HG03139 (cell line): Measurements from ENCODE around the gene INHBC.
"Not testable (repeated sequence)": the region's sequence is repeated elsewhere in the genome, so short reads cannot be mapped to it uniquely, and the experiment has no call there.

Experiments used
- ATAC-seq: cut with Tn5 transposase; IDR thresholded peaks from one replicate; pipeline ENCODE4 v1.9.1; 2021; ENCODE audit not compliant: unreplicated experiment

INHBC gene

DNA sequence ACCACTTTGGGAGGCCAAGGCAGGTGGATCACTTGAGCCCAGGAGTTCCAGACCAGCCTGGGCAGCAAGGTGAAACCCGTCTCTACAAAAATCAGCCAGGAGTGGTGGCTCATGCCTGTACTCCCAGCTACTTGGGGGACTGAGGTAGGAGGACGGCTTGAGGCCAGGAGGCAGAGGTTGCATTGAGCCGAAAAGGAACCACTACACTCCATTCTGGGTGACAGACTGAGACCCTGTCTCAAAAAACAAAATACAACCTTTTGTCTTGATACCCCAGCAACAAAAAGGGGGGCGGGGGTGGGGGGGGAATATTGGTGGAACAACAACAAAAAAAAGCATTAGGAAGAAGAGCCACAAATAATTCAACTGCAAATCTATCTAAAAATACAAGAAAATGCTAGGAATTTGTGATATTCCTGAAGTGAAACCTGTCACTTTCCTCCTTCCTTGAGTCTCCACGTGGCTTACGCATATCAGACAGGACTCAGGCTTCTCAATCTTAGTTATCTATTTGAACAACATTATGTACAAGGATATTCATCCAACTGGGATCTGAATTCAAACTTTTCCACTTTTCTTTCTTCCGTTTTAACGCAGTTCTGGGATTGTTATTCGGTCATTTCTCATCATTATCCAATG lies 5.0 kb upstream of the INHBC start:
- no peak for ATAC-seq

GRCh38 chr12:57430112-57430930 lies 4.3 kb upstream of the INHBC start:
- ATAC-seq = peak; percentile 45

GRCh38 chr12:57430931-57431566 lies 3.5 kb upstream of the INHBC start, which contains the start of gene R3HDM2:
TSS of gene R3HDM2 (minus strand) at chr12:57431043. CDS start at chr12:57310428, 120,615 bp downstream.
- ATAC-seq = peak; percentile 88

GRCh38 chr12:57431654-57432188 lies 2.9 kb upstream of the INHBC start:
- no peak for ATAC-seq

DNA sequence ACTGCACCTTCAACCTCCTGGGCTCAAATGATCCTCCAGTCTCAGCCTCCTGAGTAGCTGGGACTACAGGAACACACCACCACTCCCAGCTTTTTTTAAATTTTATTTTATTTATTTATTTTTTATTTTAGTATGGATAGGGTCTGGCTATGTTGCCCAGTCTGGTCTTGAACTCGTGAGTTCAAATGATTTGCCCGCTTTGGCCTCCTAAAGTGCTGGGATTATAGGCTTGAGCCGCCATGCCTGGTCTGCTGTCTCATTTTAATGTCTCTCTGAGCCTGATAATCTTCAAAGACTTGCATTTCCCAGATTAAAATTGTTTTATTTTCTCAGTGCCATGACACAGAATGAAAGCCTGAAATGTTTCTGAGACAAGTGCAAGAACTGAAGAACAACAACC lies 1.2 kb upstream of the INHBC start:
- ATAC-seq = no peak

DNA sequence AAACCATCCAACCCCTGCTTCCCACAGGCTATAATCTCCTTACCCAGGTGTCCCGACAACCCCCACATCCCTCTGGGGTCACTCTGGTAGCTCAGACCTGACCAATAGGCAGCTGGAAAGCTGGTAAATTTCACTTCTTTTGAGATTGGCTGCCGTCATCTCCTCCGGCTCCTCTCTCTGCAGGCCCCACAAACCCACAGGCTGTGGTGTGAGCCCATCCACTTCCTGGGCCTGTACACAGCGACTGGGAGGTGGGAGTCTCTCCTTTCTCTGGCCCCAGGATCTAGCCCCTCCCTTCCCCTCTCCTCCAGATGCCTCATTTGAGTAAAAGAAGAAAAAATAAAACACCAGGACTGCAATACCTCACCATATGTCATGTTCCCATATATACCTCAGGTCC lies 709 bp downstream of the INHBC start:
- no peak for ATAC-seq

- ATAC-seq = no peak
Observed at GRCh38 chr12:57438400-57438799, 3.8 kb downstream of the INHBC start.

DNA sequence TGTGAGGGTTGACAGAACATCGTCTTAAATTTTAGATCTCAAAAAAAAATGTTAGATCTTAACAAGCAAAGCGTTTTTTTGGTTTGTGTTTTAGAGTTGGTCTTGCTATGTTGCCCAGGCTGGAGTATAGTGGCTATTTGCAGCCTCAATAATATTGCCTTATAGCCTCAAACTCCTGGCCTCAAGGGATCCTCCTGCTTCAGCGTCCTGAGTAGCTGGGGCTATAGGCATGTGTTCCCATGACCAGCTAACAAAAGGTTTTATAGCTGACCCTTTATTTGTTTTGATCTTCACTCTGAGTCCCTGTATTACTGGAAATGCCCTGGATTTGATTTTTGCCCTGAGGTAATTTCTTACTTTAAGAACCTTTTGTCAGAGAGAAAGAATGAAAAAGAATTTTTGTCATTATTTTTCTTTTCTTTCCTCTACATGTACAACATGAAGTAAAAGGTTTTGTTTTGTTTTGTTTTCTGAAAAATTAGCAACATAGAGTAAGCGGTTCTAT lies 5.2 kb downstream of the INHBC start:
- ATAC-seq = no peak

- not testable (repeated sequence) for ATAC-seq
Observed at GRCh38 chr12:57441393-57441792, 6.8 kb downstream of the INHBC start.

DNA sequence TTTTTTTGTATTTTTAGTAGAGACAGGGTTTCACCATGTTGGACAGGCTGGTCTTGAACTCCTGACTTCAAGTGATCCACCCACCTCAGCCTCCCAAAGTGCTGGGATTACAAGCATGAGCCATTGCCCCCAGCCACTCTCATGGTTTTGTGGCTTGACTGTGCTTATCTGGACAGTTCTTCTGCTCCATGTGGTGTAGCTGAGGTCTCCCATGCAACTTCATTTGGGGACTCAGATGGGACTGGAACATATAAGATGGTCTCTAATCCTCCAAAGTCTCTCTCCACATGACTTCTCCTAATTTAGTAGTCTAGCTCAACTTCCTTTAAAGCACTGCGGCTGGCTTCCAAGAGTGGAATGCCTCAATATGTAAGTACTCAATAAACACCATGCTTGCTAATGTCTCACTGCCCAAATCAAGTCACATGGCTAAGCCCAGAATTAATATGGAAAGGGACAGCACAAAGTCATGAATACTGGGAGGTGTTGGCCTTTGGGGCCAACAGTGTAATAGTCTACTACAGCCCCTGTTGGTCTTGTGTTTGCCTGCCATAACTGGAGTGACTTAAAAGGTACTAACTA lies 7.4 kb downstream of the INHBC start:
- no peak for ATAC-seq

- ATAC-seq = not testable (repeated sequence)
Observed at GRCh38 chr12:57444337-57444736, 9.8 kb downstream of the INHBC start.

GRCh38 chr12:57444744-57445143 lies 10.2 kb downstream of the INHBC start:
- ATAC-seq = no peak

- no peak for ATAC-seq
Observed at GRCh38 chr12:57446292-57446960, 11.8 kb downstream of the INHBC start.

DNA sequence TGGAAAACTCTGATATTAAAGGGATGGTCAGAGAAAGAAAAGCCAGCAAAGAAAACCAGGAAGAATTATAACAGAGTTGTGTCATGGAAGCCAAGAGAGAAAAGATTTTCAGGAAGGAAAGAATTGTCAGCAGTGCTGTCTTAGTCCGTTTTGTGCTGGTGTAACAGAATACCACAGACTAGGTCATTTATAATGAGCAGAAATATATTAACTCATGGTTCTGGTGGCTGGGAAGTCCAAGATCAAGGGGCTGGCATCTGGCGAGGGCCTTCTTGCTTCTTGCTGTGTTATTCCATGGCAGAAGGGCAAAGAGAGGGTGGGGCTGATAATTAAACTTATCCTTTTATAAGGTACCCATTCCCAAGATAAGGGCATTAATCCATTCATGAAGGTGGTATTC lies 14.1 kb downstream of the INHBC start:
- no peak for ATAC-seq

- no peak for ATAC-seq
Observed at GRCh38 chr12:57449375-57449774, 14.8 kb downstream of the INHBC start.

DNA sequence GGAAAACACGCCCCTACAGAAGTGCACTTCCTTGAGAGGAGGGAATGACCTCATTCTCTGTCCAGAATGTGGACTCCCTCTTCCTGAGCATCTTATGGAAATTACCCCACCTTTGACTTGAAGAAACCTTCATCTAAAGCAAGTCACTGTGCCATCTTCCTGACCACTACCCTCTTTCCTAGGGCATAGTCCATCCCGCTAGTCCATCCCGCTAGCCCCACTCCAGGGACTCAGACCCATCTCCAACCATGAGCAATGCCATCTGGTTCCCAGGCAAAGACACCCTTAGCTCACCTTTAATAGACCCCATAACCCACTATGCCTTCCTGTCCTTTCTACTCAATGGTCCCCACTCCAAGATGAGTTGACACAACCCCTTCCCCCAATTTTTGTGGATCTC lies 15.5 kb downstream of the INHBC start:
- ATAC-seq = no peak

DNA sequence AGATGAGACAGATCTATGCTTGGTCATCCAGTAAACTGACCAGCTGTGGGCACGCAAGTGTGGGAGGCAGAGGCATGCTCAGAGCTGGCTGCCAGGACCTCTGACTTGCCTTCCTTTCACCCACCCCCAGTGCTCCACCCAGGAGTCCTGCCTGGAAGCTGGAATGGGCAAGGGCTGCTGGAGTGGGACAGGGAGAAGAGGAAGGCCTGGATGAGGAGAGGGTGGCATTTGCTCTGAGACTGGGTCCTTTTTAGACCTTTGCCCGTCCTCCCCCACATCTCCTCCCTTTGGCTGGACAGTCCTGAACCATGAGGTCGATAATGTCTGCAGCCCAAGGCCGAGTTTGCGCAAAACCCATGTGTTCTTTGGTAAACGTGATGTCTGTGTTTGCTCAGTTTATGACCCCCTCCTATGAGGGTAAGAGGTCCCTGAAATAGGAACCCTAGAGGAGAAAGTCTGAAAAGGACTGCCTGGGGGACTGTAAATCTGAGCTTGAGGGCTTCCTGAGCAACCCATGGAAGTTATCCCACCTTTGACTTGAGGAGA lies 16.7 kb downstream of the INHBC start:
- no peak for ATAC-seq

GRCh38 chr12:57452181-57452936 lies 17.8 kb downstream of the INHBC start:
- no peak for ATAC-seq

- no peak for ATAC-seq
Observed at GRCh38 chr12:57452937-57453509, 18.4 kb downstream of the INHBC start.
